HG03064 (cell line): ENCODE data around the gene BAIAP2L2.
A peak's percentile ranks its signal among the peaks of the same experiment; 100 is the strongest.

ENCODE experiments used
- ATAC-seq: cut with Tn5 transposase; IDR thresholded peaks from one replicate; pipeline ENCODE4 v1.9.1; 2021; ENCODE audit warnings: low read depth; ENCODE audit not compliant: unreplicated experiment

The BAIAP2L2 gene

GRCh38 chr22:38070250-38070921 is 40.1 kb downstream of the BAIAP2L2 start:
- ATAC-seq = no peak

- no peak for ATAC-seq
Observed at GRCh38 chr22:38069372-38070249, 40.9 kb downstream of the BAIAP2L2 start.

GRCh38 chr22:38068641-38069371 is 41.7 kb downstream of the BAIAP2L2 start:
- no peak for ATAC-seq

GRCh38 chr22:38067761-38068360 is 42.6 kb downstream of the BAIAP2L2 start:
- ATAC-seq = no peak

- ATAC-seq = no peak
Observed at GRCh38 chr22:38067028-38067415, 43.5 kb downstream of the BAIAP2L2 start.

GRCh38 chr22:38066381-38067027 is 44.0 kb downstream of the BAIAP2L2 start:
- no peak for ATAC-seq

- no peak for ATAC-seq
Observed at GRCh38 chr22:38065539-38065938, 44.9 kb downstream of the BAIAP2L2 start.

GRCh38 chr22:38062791-38063190 is 47.7 kb downstream of the BAIAP2L2 start:
- ATAC-seq = no peak

GRCh38 chr22:38056969-38057891 is 53.3 kb downstream of the BAIAP2L2 start, which contains the start of gene PICK1:
Gene PICK1 (plus strand): TSS chr22:38057404. CDS start chr22:38057810, 406 bp downstream.
- ATAC-seq = no peak

- ATAC-seq = peak; percentile 63
Observed at GRCh38 chr22:38051900-38052862, 58.3 kb downstream of the BAIAP2L2 start.

- no peak for ATAC-seq
Observed at GRCh38 chr22:38051261-38051660, 59.2 kb downstream of the BAIAP2L2 start.

- no peak for ATAC-seq
Observed at GRCh38 chr22:38050720-38051119, 59.8 kb downstream of the BAIAP2L2 start.

- no peak for ATAC-seq
Observed at GRCh38 chr22:38049812-38050619, 60.5 kb downstream of the BAIAP2L2 start.

GRCh38 chr22:38046070-38046748 is 64.3 kb downstream of the BAIAP2L2 start:
- ATAC-seq = no peak

GRCh38 chr22:38043151-38044039 is 67.1 kb downstream of the BAIAP2L2 start:
- ATAC-seq = no peak

GRCh38 chr22:38042488-38042790 is 68.0 kb downstream of the BAIAP2L2 start:
- ATAC-seq = no peak
